Endodermal cell (in vitro differentiated cells): ENCODE measurements around the gene GPR34. TPM values are rescaled to one million over a fixed set of nuclear protein-coding genes. Genes with fewer than 3 reads are reported as not detected.

Experiments
- DNase-seq: peaks from one replicate; pipeline ENCODE4 v3.0.0-alpha.2; 2017
- H3K27ac ChIP-seq: 2 replicates; pipeline ENCODE4 v1.5.1; 2013; ENCODE audit warnings: mild to moderate bottlenecking, low read depth, low read length, moderate library complexity
- H3K27me3 ChIP-seq: 2 replicates; pipeline ENCODE4 v1.6.1; 2013; ENCODE audit warnings: mild to moderate bottlenecking, low read length, moderate library complexity; ENCODE audit not compliant: insufficient read depth, control insufficient read depth, poor library complexity, severe bottlenecking
- H3K36me3 ChIP-seq: 2 replicates; pipeline ENCODE4 v1.7.0; 2013; ENCODE audit warnings: mild to moderate bottlenecking, low read length, moderate library complexity; ENCODE audit not compliant: control insufficient read depth, insufficient read depth
- H3K4me1 ChIP-seq: one replicate; pipeline ENCODE4 v1.7.0; 2013; ENCODE audit warnings: low read length; ENCODE audit not compliant: control insufficient read depth, insufficient read depth
- H3K4me3 ChIP-seq: 2 replicates; pipeline ENCODE4 v1.5.1; 2013; ENCODE audit warnings: mild to moderate bottlenecking, low read length, moderate library complexity
- H3K9ac ChIP-seq: 2 replicates; pipeline ENCODE4 v1.6.1; 2013; ENCODE audit warnings: mild to moderate bottlenecking, low read length, moderate library complexity; ENCODE audit not compliant: poor library complexity, severe bottlenecking; ENCODE audit errors: extremely low read depth
- H3K9me3 ChIP-seq: 2 replicates; pipeline ENCODE4 v1.6.1; 2013; ENCODE audit warnings: mild to moderate bottlenecking, low read length, moderate library complexity; ENCODE audit not compliant: control insufficient read depth
- H3K27ac Mint-ChIP-seq: 2 replicates; pipeline ENCODE4 v1.8.0; 2020; ENCODE audit warnings: mixed read lengths
- H3K27me3 Mint-ChIP-seq: 2 replicates; pipeline ENCODE4 v1.8.0; 2021; ENCODE audit warnings: mild to moderate bottlenecking, mixed read lengths; ENCODE audit not compliant: insufficient read depth
- H3K36me3 Mint-ChIP-seq: 2 replicates; pipeline ENCODE4 v1.8.0; 2020; ENCODE audit warnings: low read depth, mixed read lengths
- H3K4me1 Mint-ChIP-seq: 2 replicates; pipeline ENCODE4 v1.8.0; 2020; ENCODE audit warnings: mixed read lengths
- H3K4me3 Mint-ChIP-seq: 2 replicates; pipeline ENCODE4 v1.8.0; 2020; ENCODE audit warnings: mild to moderate bottlenecking, moderate library complexity, mixed read lengths
- H3K9me3 Mint-ChIP-seq: 2 replicates; pipeline ENCODE4 v1.8.0; 2020; ENCODE audit warnings: mild to moderate bottlenecking, mixed read lengths
- WGBS, 2 experiments: methylation state at CpG; one replicate each; pipeline versions ENCODE4 v1.1.5 to v1.1.7; 2013; ENCODE audit warnings: missing lambda C conversion rate in 2 of 2, mixed read lengths in 1 of 2; ENCODE audit not compliant: insufficient coverage in 1 of 2, insufficient read length in 1 of 2; 5-methylcytosine and 5-hydroxymethylcytosine counted together
- total RNA-seq, 2 donors: library from RNA; stranded (reverse); fragmentation: NEBNext Ultra II Directional in 1 of 2; extraction: Animal tissue kit (Norgen Biotek cat#: 25700) in 1 of 2; gene quantifications; 2 replicates in 1 of 2; 3 replicates in 1 of 2; pipeline ENCODE4 v1.2.1, GENCODE V29; 2021
- TF ChIP-seq, protein P1 (sequence below): fragments of 200-600 bp; sonication (generic); conservative IDR thresholded peaks from 2 replicates; pipeline ENCODE4 v1.5.0; 2021; ENCODE audit warnings: antibody characterized with exemption, mild to moderate bottlenecking

GPR34 gene
- total RNA-seq, 2 donors from 2014 or later = not detected

DNA sequence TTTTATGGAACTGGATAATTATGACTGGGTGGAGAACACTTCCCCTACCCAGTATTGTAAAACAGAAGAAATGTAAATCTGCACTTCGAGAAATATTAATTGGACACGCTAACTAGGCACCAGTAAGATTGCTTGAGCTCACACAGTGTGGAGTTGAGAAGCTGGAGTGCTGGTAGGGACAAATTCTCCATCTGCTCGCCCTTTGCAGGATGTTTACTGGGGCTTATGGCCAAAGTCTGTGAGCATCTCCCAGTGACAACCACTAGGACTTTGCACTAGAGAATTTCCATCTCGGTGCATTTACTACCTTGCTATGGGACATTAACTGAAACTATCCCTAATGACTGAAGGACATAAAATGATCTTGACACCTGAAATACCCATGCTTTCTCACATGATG, 33.7 kb upstream of the GPR34 start:
- H3K27ac ChIP-seq = no peak overlapping the region
- peaks cover 14% of the 10 kb centered on the region for H3K9me3 ChIP-seq
- no peak overlapping the region for H3K9ac ChIP-seq
- Mint-ChIP-seq H3K36me3 (peaks cover 56% of the 10 kb centered on the region), H3K27ac (no peak overlapping the region), H3K9me3 (peaks cover 61% of the 10 kb centered on the region), H3K4me3 (no peak overlapping the region), H3K4me1 (no peaks in the 10 kb centered on the region), H3K27me3 (no peaks in the 10 kb centered on the region)
- TF ChIP-seq, protein P1, sequence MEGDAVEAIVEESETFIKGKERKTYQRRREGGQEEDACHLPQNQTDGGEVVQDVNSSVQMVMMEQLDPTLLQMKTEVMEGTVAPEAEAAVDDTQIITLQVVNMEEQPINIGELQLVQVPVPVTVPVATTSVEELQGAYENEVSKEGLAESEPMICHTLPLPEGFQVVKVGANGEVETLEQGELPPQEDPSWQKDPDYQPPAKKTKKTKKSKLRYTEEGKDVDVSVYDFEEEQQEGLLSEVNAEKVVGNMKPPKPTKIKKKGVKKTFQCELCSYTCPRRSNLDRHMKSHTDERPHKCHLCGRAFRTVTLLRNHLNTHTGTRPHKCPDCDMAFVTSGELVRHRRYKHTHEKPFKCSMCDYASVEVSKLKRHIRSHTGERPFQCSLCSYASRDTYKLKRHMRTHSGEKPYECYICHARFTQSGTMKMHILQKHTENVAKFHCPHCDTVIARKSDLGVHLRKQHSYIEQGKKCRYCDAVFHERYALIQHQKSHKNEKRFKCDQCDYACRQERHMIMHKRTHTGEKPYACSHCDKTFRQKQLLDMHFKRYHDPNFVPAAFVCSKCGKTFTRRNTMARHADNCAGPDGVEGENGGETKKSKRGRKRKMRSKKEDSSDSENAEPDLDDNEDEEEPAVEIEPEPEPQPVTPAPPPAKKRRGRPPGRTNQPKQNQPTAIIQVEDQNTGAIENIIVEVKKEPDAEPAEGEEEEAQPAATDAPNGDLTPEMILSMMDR = no peak
- no peak for DNase-seq
- H3K4me1 ChIP-seq = no peaks in the 10 kb centered on the region
- H3K4me3 ChIP-seq = no peak overlapping the region
- peaks cover 40% of the 10 kb centered on the region for H3K36me3 ChIP-seq
- WGBS, 2 experiments = 97 to 100% methylated on average over 2 to 4 of the region's 4 CpGs
- no peaks in the 10 kb centered on the region for H3K27me3 ChIP-seq

DNA sequence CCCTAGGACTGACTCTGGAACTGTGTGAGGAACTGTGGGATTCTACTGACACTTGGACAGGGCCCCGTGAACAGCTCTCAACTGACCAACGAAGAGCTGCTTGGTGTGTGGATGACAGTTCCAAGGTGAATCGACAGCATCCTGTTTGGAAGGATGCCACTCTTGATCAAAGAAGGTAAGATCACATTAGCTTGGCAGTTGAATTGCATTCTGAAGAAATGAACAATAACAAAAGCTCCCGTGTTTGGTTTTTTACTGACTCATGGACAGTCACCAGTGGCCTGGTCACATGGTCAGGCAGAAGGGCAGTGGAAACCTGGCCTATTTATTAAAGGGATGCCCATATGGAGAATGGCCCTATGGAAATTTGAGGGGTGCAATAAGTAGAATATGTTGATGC, 33.1 kb upstream of the GPR34 start:
- no peaks in the 10 kb centered on the region for H3K27me3 Mint-ChIP-seq
- 97 to 100% methylated on average over 1 to 4 of the region's 4 CpGs for WGBS, 2 experiments
- H3K27ac ChIP-seq = no peak overlapping the region
- peaks cover 9% of the 10 kb centered on the region for H3K9me3 ChIP-seq
- H3K36me3 ChIP-seq = peaks cover 45% of the 10 kb centered on the region
- H3K36me3 Mint-ChIP-seq = peaks cover 54% of the 10 kb centered on the region
- H3K4me3 ChIP-seq = no peak overlapping the region
- no peak for DNase-seq
- H3K27me3 ChIP-seq = no peaks in the 10 kb centered on the region
- peaks cover 59% of the 10 kb centered on the region for H3K9me3 Mint-ChIP-seq
- no peaks in the 10 kb centered on the region for H3K4me1 ChIP-seq
- H3K27ac Mint-ChIP-seq = no peak overlapping the region
- no peak overlapping the region for H3K4me3 Mint-ChIP-seq
- no peaks in the 10 kb centered on the region for H3K4me1 Mint-ChIP-seq
- no peak overlapping the region for H3K9ac ChIP-seq
- TF ChIP-seq, protein P1 = no peak

DNA sequence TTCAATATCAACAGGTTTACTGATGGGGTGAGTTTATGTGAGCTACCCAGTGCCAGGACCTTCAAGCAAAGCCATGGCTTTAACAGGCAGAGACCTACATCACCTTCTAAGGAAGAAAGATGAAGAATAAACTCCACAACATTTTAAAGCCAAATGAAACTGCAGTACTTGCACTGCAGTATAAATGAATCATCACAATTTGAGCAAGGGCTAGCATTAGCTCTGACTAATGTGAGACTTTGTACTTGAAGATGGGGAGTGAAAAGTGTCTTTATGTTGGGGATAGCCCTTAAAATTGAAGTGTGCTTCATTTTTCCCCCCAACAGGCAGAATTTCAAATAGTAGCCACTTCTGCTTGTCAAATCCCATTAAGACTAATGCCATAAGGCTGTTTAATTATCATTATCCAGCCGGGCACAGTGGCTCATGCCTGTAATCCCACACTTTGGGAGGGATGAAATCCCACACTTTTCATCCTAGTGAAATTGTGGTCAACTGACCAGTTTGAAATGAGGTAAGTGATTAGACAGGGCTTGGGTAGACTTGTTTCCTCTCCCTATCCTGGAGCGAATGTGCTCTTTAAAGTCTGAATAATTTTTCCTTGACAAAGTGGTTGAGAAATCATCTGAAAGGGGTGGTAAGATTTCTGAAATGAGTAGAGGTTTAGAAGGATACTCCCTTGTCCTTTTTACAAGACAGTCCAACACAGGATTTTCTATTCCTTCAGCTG, 27.2 kb upstream of the GPR34 start:
- Mint-ChIP-seq H3K4me3 (no peak overlapping the region), H3K36me3 (peaks cover 20% of the 10 kb centered on the region), H3K27ac (no peak overlapping the region), H3K4me1 (no peaks in the 10 kb centered on the region), H3K9me3 (peaks cover 28% of the 10 kb centered on the region), H3K27me3 (no peaks in the 10 kb centered on the region)
- 100% methylated on average over 2 of the region's 2 CpGs; no CpG with 5 or more reads in 1 of the 2 experiments for WGBS, 2 experiments
- Histone ChIP-seq H3K36me3 (peaks cover 37% of the 10 kb centered on the region), H3K9me3 (no peaks in the 10 kb centered on the region), H3K27ac (no peak overlapping the region), H3K9ac (no peak overlapping the region), H3K27me3 (no peaks in the 10 kb centered on the region), H3K4me3 (no peak overlapping the region), H3K4me1 (no peaks in the 10 kb centered on the region)
- TF ChIP-seq, protein P1 = no peak
- no peak for DNase-seq
